GM23338 (cell line): ENCODE data around the gene ATP4B. TPM values are rescaled to one million over a fixed set of nuclear protein-coding genes. Genes with fewer than 3 reads are reported as not detected.

ENCODE experiments used
- ATAC-seq: fragments of 200-7000 bp; cut with Tn5 transposase; 3 replicates; pipeline ENCODE4 v1.9.1; 2020
- DNase-seq: peaks from one replicate; pipeline ENCODE4 v3.0.0-alpha.2; 2015; ENCODE audit warnings: low spot score
- H2AFZ ChIP-seq: fragments of 200-600 bp; sonication (generic); 2 replicates; pipeline ENCODE4 v1.8.0; 2016; ENCODE audit warnings: antibody characterized with exemption, mild to moderate bottlenecking, moderate library complexity
- H3F3A ChIP-seq: fragments of 200-600 bp; sonication (generic); replicated peaks from 2 replicates; pipeline ENCODE4 v1.8.0; 2017; ENCODE audit warnings: antibody characterized with exemption, mixed run types, low read depth
- H3K27ac ChIP-seq: fragments of 200-600 bp; sonication (generic); 2 replicates; pipeline ENCODE4 v1.6.1; 2016; ENCODE audit warnings: low read depth
- H3K27me3 ChIP-seq: fragments of 200-600 bp; sonication (generic); 2 replicates; pipeline ENCODE4 v1.8.0; 2016; ENCODE audit warnings: mild to moderate bottlenecking, mixed run types, moderate library complexity; ENCODE audit not compliant: insufficient read depth
- H3K36me3 ChIP-seq: fragments of 200-600 bp; sonication (generic); 2 replicates; pipeline ENCODE4 v1.8.0; 2016; ENCODE audit warnings: mild to moderate bottlenecking; ENCODE audit not compliant: insufficient read depth
- H3K4me1 ChIP-seq: fragments of 200-600 bp; sonication (generic); 2 replicates; pipeline ENCODE4 v1.8.0; 2016; ENCODE audit warnings: mild to moderate bottlenecking, moderate library complexity; ENCODE audit not compliant: insufficient read depth
- H3K4me2 ChIP-seq: fragments of 200-600 bp; sonication (generic); 2 replicates; pipeline ENCODE4 v1.7.1; 2017; ENCODE audit warnings: mixed run types
- H3K4me3 ChIP-seq: fragments of 200-600 bp; sonication (generic); 2 replicates; pipeline ENCODE4 v1.6.1; 2016; ENCODE audit warnings: mixed run types
- H3K79me2 ChIP-seq: fragments of 200-600 bp; sonication (generic); replicated peaks from 2 replicates; pipeline ENCODE4 v1.8.0; 2017; ENCODE audit warnings: mild to moderate bottlenecking; ENCODE audit not compliant: insufficient read depth
- H3K9me2 ChIP-seq: fragments of 200-600 bp; sonication (generic); 2 replicates; pipeline ENCODE4 v1.8.0; 2017; ENCODE audit not compliant: insufficient read depth
- H4K20me1 ChIP-seq: fragments of 200-600 bp; sonication (generic); replicated peaks from 2 replicates; pipeline ENCODE4 v1.8.0; 2017; ENCODE audit warnings: mild to moderate bottlenecking; ENCODE audit not compliant: insufficient read depth
- H3K27ac Mint-ChIP-seq: 2 replicates; pipeline ENCODE4 v1.8.0; 2020; ENCODE audit warnings: inconsistent platforms, mild to moderate bottlenecking, moderate library complexity, mixed read lengths
- H3K27me3 Mint-ChIP-seq: 3 replicates; pipeline ENCODE4 v1.8.0; 2022; ENCODE audit warnings: low read depth, mild to moderate bottlenecking, moderate library complexity, mixed read lengths, inconsistent platforms; ENCODE audit not compliant: insufficient read depth, poor library complexity
- H3K36me3 Mint-ChIP-seq: 3 replicates; pipeline ENCODE4 v1.8.0; 2021; ENCODE audit warnings: low read depth, mild to moderate bottlenecking, inconsistent platforms, moderate library complexity, mixed read lengths
- H3K4me1 Mint-ChIP-seq: 3 replicates; pipeline ENCODE4 v1.8.0; 2020; ENCODE audit warnings: mild to moderate bottlenecking, inconsistent platforms, mixed read lengths
- H3K4me3 Mint-ChIP-seq: 3 replicates; pipeline ENCODE4 v1.8.0; 2021; ENCODE audit warnings: moderate library complexity, mild to moderate bottlenecking, inconsistent platforms, mixed read lengths
- H3K9me3 Mint-ChIP-seq: 3 replicates; pipeline ENCODE4 v1.8.0; 2020; ENCODE audit warnings: moderate library complexity, mild to moderate bottlenecking, inconsistent platforms, mixed read lengths
- EZH2 ChIP-seq: fragments of 200-600 bp; sonication (generic); IDR thresholded peaks from one replicate; pipeline ENCODE4 v1.8.0; 2017; ENCODE audit warnings: antibody characterized with exemption, mild to moderate bottlenecking, low read depth; ENCODE audit not compliant: unreplicated experiment
- EZH2phosphoT487 ChIP-seq: fragments of 200-600 bp; sonication (generic); IDR thresholded peaks from one replicate; pipeline ENCODE4 v1.8.1; 2018; ENCODE audit warnings: antibody characterized with exemption; ENCODE audit not compliant: unreplicated experiment
- JUNB ChIP-seq: IDR thresholded peaks from one replicate; pipeline ENCODE4 v1.6.1; 2016; ENCODE audit warnings: antibody characterized with exemption; ENCODE audit not compliant: unreplicated experiment
- NANOG ChIP-seq: IDR thresholded peaks from 2 replicates; pipeline ENCODE4 v1.6.1; 2016; ENCODE audit warnings: antibody characterized with exemption, borderline replicate concordance
- ZNF114 ChIP-seq: fragments of 250-450 bp; sonication (Bioruptor Pico); IDR thresholded peaks from 2 replicates; pipeline ENCODE4 v1.5.0; 2020; ENCODE audit warnings: mild to moderate bottlenecking, moderate library complexity
- ZNF331 ChIP-seq: fragments of 250-450 bp; sonication (Bioruptor Pico); IDR thresholded peaks from 2 replicates; pipeline ENCODE4 v1.5.0; 2020; ENCODE audit warnings: low read depth, mild to moderate bottlenecking, moderate library complexity
- polyA plus RNA-seq: library from polyadenylated mRNA; unstranded; fragments of >200 nt; fragmentation: Nextera tagmentation; extraction: Ambion mirVana; gene quantifications from 2 replicates; pipeline ENCODE4 v1.2.1, GENCODE V29; 2016
- total RNA-seq: library from RNA; depleted of rRNA; stranded (reverse); fragments of >200 nt; shearing (Covaris generic); gene quantifications from 2 replicates; pipeline ENCODE4 v1.2.3, GENCODE V29; 2014
- TF ChIP-seq, protein P1 (sequence below): IDR thresholded peaks from 2 replicates; pipeline ENCODE4 v1.6.1; 2016; ENCODE audit warnings: antibody characterized with exemption
- TF ChIP-seq, protein P2 (sequence below), 2 experiments: fragments of 200-600 bp in 1 of 2; sonication (generic) in 1 of 2; conservative IDR thresholded peaks; 2 replicates each; pipeline versions ENCODE4 v1.5.1 to v1.6.1; 2016 to 2017; ENCODE audit warnings: antibody characterized with exemption in 2 of 2, low read depth in 2 of 2, mild to moderate bottlenecking in 2 of 2, moderate library complexity in 1 of 2
- TF ChIP-seq, protein P3 (sequence below): fragments of 250-450 bp; sonication (Bioruptor Pico); IDR thresholded peaks from 2 replicates; pipeline ENCODE4 v1.5.0; 2020; ENCODE audit warnings: mild to moderate bottlenecking, moderate library complexity

ATP4B gene
- total and polyA plus RNA-seq, 2 experiments from 2014 or later: not detected

DNA sequence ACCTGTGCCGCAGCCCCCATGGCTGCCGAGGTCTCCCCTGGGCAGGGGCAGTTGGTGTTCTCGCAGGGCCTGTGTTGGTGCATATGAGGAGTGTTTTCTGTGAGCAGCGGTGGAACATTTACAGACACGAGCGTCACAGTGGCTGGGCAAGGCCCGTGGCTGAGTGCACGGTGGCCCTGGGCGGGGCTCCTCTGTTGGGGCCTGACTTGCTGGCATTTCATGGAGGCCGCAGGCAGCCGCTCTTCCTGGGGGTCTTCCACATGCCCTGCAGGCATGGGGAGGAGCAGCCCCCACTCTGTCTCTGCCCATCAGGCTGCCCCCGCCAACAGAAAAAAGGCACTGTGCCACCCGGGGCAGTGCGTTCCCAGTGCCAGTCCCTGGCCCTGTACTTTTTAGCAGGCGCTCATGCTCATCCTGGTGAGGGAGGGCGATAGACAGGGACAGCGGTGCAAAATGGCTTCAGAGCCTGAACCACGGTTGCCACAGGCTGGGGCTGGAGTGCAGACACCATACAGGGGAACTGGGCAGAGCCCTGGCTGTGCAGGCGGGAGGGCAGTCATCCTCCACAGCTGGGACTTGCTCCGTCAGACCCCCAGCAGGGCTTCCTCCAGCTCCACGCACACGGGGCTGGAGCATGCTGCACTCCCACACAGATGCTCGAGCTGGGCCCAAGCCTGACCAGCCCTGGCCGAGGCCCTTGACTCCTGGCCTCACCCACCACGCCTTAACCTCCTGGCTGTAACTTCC, 49.9 kb downstream of the ATP4B start:
- no peak; the same call in 2 of the 3 replicates for ATAC-seq
- H3K36me3 Mint-ChIP-seq: peaks cover 46% of the 10 kb centered on the region
- Histone ChIP-seq H4K20me1 (peaks cover 16% of the 10 kb centered on the region), H3K36me3 (no peaks in the 10 kb centered on the region), H3K4me2 (no peak overlapping the region), H3K9me2 (no peaks in the 10 kb centered on the region), H3K4me1 (no peaks in the 10 kb centered on the region), H3K4me3 (no peak overlapping the region), H3K79me2 (peaks cover 77% of the 10 kb centered on the region), H2AFZ (no peak overlapping the region), H3K27ac (no peak overlapping the region), H3F3A (no peaks in the 10 kb centered on the region), H3K27me3 (no peaks in the 10 kb centered on the region)
- H3K9me3 Mint-ChIP-seq: no peaks in the 10 kb centered on the region
- no peak for TF ChIP-seq JUNB
- TF ChIP-seq, protein P1, sequence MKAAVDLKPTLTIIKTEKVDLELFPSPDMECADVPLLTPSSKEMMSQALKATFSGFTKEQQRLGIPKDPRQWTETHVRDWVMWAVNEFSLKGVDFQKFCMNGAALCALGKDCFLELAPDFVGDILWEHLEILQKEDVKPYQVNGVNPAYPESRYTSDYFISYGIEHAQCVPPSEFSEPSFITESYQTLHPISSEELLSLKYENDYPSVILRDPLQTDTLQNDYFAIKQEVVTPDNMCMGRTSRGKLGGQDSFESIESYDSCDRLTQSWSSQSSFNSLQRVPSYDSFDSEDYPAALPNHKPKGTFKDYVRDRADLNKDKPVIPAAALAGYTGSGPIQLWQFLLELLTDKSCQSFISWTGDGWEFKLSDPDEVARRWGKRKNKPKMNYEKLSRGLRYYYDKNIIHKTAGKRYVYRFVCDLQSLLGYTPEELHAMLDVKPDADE: no peak
- TF ChIP-seq EZH2: no peak
- no peak for TF ChIP-seq EZH2phosphoT487
- TF ChIP-seq, protein P2, sequence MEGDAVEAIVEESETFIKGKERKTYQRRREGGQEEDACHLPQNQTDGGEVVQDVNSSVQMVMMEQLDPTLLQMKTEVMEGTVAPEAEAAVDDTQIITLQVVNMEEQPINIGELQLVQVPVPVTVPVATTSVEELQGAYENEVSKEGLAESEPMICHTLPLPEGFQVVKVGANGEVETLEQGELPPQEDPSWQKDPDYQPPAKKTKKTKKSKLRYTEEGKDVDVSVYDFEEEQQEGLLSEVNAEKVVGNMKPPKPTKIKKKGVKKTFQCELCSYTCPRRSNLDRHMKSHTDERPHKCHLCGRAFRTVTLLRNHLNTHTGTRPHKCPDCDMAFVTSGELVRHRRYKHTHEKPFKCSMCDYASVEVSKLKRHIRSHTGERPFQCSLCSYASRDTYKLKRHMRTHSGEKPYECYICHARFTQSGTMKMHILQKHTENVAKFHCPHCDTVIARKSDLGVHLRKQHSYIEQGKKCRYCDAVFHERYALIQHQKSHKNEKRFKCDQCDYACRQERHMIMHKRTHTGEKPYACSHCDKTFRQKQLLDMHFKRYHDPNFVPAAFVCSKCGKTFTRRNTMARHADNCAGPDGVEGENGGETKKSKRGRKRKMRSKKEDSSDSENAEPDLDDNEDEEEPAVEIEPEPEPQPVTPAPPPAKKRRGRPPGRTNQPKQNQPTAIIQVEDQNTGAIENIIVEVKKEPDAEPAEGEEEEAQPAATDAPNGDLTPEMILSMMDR (conservative IDR thresholded peaks at IDR 0.05; ENCODE audit: low read depth in 2 of 2): no peak
- TF ChIP-seq NANOG: no peak
- TF ChIP-seq ZNF331 (CRISPR knock-in tag): no peak
- peak overlapping the region; percentile 77 for H3K27ac Mint-ChIP-seq
- H3K4me1 Mint-ChIP-seq: peaks cover 6% of the 10 kb centered on the region; the same call in 2 of the 3 replicates
- peaks cover 8% of the 10 kb centered on the region for H3K27me3 Mint-ChIP-seq
- H3K4me3 Mint-ChIP-seq: no peak overlapping the region
- DNase-seq: no peak

DNA sequence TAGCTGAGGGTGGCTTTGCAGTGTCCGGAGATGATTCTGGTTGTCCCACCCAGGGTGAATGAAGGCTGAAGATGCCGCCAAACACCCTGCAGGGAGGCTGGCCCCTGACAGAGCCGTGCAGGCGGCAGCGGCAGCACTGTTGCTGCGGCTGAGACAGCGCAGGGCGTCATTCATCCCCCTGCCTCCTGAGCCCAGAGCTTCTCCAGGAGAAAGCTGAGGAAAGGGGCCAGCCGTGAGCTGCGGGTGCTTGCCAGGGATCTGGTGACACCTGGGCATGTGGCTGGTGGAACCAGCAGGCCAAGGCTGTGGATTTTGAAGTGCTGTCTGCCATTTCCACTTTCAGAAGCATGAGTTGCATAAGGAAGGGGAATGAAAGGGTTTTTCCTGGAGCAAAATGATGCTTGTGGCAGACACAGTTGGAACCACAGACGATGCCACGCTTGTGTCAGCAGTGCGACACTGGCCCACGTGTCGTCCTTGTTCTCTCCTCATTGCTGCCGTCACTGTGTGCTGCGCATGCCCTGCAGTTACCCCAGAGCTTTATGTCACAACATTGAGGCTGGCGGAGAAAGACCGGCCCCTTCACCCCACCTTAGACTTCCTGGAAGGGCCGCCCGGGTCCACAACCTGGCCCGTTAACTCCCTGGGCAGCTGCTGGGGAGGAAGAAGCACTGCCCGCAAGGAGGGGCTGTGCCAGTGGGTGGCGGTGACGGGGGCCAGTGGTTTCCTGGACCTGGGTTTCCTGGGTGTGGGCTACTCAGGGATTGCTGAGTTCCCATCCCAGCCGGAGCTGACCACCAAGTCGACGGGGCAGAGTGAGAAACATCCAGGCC, 50.7 kb downstream of the ATP4B start:
- ATAC-seq: no peak; the same call in 2 of the 3 replicates
- Histone ChIP-seq H3K4me1 (no peaks in the 10 kb centered on the region), H3K36me3 (no peaks in the 10 kb centered on the region), H4K20me1 (peaks cover 16% of the 10 kb centered on the region), H3K9me2 (no peaks in the 10 kb centered on the region), H3K4me2 (no peak overlapping the region), H3K4me3 (no peak overlapping the region), H3K27ac (no peak overlapping the region), H3K27me3 (no peaks in the 10 kb centered on the region), H3F3A (no peaks in the 10 kb centered on the region), H3K79me2 (peaks cover 77% of the 10 kb centered on the region), H2AFZ (no peak overlapping the region)
- Mint-ChIP-seq H3K9me3 (no peaks in the 10 kb centered on the region), H3K36me3 (peaks cover 39% of the 10 kb centered on the region), H3K4me1 (peaks cover 13% of the 10 kb centered on the region), H3K4me3 (no peak overlapping the region), H3K27ac (peak overlapping the region; percentile 77), H3K27me3 (peaks cover 11% of the 10 kb centered on the region)
- no peak for DNase-seq
- TF ChIP-seq EZH2phosphoT487: no peak
- TF ChIP-seq ZNF114 (CRISPR knock-in tag): no peak
- TF ChIP-seq, protein P3, sequence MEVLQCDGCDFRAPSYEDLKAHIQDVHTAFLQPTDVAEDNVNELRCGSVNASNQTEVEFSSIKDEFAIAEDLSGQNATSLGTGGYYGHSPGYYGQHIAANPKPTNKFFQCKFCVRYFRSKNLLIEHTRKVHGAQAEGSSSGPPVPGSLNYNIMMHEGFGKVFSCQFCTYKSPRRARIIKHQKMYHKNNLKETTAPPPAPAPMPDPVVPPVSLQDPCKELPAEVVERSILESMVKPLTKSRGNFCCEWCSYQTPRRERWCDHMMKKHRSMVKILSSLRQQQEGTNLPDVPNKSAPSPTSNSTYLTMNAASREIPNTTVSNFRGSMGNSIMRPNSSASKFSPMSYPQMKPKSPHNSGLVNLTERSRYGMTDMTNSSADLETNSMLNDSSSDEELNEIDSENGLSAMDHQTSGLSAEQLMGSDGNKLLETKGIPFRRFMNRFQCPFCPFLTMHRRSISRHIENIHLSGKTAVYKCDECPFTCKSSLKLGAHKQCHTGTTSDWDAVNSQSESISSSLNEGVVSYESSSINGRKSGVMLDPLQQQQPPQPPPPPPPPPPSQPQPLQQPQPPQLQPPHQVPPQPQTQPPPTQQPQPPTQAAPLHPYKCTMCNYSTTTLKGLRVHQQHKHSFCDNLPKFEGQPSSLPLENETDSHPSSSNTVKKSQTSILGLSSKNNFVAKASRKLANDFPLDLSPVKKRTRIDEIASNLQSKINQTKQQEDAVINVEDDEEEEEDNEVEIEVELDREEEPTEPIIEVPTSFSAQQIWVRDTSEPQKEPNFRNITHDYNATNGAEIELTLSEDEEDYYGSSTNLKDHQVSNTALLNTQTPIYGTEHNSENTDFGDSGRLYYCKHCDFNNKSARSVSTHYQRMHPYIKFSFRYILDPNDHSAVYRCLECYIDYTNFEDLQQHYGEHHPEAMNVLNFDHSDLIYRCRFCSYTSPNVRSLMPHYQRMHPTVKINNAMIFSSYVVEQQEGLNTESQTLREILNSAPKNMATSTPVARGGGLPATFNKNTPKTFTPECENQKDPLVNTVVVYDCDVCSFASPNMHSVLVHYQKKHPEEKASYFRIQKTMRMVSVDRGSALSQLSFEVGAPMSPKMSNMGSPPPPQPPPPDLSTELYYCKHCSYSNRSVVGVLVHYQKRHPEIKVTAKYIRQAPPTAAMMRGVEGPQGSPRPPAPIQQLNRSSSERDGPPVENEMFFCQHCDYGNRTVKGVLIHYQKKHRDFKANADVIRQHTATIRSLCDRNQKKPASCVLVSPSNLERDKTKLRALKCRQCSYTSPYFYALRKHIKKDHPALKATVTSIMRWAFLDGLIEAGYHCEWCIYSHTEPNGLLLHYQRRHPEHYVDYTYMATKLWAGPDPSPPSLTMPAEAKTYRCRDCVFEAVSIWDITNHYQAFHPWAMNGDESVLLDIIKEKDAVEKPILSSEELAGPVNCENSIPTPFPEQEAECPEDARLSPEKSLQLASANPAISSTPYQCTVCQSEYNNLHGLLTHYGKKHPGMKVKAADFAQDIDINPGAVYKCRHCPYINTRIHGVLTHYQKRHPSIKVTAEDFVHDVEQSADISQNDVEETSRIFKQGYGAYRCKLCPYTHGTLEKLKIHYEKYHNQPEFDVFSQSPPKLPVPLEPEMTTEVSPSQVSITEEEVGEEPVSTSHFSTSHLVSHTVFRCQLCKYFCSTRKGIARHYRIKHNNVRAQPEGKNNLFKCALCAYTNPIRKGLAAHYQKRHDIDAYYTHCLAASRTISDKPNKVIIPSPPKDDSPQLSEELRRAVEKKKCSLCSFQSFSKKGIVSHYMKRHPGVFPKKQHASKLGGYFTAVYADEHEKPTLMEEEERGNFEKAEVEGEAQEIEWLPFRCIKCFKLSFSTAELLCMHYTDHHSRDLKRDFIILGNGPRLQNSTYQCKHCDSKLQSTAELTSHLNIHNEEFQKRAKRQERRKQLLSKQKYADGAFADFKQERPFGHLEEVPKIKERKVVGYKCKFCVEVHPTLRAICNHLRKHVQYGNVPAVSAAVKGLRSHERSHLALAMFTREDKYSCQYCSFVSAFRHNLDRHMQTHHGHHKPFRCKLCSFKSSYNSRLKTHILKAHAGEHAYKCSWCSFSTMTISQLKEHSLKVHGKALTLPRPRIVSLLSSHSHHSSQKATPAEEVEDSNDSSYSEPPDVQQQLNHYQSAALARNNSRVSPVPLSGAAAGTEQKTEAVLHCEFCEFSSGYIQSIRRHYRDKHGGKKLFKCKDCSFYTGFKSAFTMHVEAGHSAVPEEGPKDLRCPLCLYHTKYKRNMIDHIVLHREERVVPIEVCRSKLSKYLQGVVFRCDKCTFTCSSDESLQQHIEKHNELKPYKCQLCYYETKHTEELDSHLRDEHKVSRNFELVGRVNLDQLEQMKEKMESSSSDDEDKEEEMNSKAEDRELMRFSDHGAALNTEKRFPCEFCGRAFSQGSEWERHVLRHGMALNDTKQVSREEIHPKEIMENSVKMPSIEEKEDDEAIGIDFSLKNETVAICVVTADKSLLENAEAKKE: no peak
